GM18873 (cell line): ENCODE data around the gene RAB35.

ENCODE experiments used
- ATAC-seq: cut with Tn5 transposase; IDR thresholded peaks from one replicate; pipeline ENCODE4 v1.9.1; 2021; ENCODE audit warnings: mild to moderate bottlenecking, moderate library complexity, moderate number of reproducible peaks; ENCODE audit not compliant: unreplicated experiment, low FRiP score

The RAB35 gene

DNA sequence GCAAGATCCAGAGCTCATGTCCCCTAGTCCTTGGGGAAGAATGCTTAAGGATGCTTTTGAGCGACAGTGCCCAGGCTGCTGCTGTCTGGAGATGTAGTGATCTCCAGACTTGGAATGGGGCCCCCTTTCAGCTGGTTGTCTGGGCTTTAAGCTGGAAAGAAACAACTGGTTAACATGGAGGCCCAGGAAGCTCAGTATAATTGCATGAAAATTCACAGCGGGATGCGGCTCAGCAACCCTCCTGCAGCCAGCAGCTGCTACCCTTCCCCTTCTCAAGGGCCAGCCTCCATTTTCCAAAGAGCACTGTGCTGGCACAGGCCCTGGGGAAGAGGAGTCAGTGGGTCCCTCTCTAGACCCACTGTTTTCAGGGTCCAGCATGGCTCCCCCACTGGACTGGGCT, 26.3 kb downstream of the RAB35 start:
- no peak for ATAC-seq

DNA sequence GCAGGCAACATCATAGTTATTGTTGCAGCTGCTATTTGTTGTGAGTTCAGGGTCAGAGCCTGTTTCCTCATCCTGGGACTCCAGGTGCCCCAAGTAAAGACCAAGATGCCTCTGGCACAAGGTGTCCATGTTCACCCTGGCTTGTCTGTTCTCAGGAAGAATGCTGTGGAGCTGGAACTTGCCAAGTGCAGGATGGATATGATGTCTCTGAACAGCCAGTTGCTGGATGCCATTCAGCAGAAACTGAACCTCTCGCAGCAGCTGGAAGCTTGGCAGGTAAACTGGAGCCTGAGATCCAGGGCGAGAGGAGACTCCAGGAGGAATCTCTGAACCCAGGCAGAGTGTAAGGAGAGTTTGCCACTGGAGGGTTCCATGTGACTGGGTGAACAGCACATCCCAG, 26.8 kb downstream of the RAB35 start:
- ATAC-seq, result no peak

DNA sequence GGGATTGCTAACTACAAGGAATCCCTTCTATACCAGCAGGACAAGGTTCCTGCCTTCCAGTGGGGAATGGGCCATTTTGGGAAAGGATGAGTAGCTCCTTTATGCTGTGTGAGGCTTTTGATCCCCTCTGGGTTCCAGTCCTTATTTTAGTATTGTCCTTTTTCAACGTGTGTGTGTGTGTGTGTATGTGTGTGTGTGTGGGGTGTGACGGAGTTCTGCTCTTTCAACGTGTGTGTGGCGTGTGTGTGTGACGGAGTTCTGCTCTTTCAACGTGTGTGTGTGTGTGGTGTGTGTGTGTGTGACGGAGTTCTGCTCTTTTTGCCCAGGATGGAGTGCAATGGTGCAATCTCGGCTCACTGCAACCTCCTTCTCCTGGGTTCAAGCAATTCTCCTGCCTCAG, 27.4 kb downstream of the RAB35 start:
- ATAC-seq, result no peak

DNA sequence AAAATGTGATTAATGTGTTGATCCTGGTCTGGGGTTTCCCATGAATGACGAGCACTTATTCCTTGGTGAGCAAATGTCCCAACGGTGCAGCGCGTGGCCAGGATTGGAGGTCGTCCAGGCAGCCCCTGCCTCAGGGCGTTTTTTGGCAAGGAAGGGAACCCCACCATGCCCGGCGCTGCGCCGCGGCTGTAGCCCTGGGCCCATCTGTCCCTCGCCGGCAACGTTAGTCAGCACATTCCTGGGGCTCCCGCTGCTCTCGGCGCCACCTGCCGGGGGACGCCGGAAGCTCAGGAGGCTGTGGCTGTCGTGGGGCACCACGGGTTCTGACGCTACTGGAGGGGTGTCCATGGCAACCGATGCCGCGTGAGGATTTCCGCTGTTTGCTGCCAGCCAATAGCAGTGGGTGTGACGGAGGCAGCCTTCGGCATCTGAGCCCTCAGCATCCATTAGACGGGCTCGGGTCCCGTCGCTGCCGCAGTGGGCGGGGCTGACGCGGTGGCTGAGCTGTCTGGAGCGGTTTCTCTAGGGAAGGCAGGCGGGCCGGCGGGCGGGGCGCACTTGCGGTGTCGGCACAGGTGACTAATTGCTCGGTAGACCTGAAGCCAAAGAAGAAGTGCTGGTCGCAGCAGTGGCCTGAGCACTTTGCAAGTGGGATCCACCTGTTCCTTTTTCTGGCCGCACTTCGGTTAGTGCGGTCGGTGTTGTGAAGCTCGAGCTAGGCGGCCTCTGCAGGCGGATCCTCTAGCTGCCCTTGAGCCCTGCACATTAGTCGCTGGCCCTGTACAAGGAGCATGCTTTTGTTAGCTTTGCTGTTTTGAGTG, 29.5 kb downstream of the RAB35 start:
- ATAC-seq, result peak; percentile 98

DNA sequence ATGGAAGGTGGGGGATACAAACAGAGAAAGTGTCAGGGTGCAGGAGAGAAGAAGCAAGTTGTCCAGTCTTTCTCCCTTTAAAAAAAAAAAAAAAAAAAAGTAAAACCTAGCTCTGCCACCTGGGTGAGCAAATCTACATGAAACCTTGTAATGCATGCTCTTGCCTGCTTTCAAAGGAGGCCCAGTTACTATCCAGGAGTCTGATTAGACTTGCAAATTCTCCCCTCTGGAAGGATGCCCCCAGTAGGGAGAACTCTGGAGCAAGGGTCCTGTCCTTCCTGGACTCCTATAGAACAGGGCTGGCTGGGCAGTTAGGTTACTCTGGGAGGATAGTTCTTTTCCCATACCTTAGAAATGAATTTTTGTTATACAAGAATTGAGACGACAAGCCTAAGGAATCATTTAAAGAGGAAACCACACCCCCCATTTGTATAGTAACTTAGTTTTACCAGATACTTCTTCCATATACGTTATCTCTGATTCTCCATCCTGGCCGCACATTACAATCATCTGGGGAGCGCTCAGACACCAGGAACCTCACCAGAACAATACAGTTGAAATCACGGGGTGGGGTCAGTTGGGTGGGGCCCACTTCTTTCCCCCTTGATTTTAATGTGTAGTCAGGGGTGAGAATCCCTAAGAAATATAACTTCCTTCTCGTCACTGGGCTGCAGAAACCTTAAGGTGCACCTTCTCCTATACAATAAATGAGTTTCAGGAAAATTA, 30.5 kb downstream of the RAB35 start:
- no peak for ATAC-seq

DNA sequence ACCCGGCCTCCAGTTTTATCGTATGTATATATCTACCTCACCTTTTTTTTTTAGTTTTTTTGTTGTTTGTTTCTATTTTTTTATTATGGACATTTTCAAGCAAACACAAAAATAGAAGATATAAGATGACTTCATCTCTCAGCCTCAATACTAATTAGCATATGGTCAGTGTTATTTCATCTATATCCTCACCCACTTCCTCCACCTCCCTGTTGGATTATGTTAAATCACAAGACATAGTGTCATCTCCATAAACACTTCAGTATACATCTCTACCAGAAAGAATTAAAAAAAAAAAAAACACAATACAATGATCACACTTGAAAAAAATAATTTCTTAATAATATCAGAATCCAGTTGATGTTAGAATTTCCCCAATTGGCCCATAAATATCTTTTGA, 34.9 kb downstream of the RAB35 start:
- no peak for ATAC-seq

DNA sequence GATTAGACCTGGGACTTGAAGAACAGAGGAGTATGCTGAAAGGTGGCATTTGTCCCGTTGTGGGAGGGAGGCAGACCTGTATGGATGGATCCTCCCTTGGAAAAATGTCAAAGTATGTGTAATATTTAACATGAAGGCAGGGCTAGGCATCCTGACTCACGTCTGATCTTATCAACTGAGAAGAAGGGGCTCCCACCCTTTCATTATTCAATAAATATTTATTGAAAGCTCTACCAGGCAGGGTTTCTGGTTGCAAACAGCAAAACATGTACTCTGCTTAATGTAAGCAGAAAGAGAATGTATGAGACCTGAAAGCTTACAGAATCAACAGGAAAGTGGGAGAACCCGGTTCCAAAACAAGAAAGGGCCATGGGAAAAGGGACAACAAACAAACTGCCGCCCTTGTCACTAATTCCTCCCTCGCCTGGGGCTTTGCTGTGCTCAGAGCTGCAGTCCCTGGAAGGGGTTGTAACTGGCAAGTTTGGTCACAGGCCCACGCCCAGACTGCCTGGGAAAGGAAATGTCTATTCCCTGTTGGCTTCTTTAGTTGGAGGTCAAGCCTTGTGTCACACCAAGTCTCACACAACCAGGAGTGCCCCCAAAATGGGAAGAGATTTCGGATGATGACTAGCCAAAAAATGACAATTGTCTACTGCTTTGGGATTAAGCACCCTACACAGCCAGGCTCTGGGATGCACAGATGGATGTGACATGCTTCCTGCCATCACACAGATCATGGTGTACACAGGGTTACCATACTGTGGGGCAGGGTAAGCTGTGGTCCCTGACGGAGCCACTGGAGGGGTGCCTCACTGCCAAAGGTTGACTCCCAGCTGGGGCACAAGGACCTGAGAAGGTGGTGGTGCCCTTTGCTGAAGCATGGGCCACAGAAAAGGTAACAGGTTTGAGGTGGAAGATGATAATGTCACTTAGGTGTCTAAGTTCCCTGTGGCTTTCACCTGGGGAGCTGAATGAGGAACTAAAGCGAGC, 36.8 kb downstream of the RAB35 start:
- no peak for ATAC-seq

DNA sequence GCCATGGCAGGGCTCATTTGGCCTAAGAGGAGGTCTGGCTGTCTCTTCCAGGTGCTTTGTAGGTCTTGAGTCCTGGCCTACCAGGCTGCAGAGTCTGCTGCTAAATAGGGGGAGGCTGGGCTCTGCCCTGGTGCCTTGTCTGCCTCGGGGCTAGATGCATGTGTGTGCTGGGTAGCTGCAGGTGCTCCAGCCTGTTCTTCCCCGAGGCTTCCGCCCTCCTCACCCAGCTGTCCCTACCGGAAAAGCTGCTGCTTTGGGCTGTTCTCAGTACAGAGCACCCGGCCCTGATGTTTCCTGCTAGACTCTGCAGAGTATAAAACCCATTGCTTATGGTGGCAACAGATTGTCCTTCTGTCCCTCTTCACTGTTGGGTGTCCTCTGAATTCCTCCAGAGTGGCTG, 37.7 kb downstream of the RAB35 start:
- no peak for ATAC-seq

DNA sequence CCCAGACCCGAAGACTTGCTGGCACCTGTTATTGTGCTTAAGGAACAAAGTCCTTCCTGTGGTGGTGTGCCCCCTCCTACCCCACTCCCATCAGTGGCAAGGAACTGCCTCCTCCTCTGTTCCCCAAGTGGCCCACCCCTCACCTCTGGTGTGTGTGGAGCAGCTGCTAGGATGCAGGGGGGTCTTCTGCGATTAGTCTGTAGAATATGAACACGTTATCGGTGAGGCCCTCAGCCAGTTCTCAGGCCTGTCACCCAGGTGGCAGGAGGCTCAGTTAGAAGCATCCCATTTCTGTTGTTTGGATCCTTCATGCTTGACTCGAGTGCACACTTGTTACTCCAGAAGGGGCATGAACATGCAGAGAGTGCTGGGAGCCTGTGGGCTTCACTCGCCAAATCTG, 39.3 kb downstream of the RAB35 start:
- no peak for ATAC-seq

DNA sequence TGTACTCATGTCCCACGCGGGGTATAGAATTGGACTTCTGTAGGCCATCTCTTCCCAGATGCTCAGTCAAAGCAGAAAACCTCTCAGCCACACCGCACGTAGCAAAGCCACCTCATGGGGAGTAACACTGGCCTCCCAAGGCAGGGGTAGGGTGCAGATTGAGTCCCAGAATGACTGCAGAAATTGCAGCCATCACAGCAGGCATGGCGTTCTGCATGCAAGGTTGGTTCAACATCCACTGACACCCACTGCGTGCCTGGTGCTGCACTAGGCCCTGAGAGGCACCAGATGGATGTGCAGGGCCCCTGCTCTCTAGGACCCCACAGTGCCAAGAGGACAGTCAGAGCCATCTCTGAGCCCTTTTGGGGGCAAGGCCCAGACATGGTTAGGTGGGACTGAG, 39.9 kb downstream of the RAB35 start:
- no peak for ATAC-seq

DNA sequence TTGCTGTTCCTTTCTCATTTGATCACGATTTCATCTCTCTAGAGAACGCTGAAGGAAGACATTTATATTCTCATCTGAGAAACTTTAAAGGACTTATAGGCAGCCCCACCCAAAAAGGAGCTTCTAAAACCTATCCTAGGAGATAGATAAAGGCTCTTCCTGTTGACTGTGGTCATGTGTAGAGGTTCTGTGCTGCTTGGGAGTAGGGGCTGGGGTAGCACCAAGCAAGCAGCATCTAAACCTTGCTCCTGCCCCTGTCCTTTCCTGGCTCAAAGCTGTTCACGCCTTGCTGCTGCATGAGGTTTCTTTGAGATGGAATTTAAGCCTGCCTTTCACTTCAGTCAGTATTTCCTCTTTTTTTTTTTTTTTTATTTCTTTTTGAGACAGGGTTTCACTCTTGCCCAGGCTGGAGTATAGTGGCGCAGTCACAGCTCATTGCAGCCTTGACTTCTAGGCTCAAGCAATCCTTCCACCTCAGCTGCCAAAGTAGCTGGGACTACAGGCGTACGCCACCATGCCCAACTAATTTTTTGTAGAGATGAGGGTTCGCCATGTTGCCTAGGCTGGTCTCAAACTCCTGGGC, 41.4 kb downstream of the RAB35 start:
- no peak for ATAC-seq

DNA sequence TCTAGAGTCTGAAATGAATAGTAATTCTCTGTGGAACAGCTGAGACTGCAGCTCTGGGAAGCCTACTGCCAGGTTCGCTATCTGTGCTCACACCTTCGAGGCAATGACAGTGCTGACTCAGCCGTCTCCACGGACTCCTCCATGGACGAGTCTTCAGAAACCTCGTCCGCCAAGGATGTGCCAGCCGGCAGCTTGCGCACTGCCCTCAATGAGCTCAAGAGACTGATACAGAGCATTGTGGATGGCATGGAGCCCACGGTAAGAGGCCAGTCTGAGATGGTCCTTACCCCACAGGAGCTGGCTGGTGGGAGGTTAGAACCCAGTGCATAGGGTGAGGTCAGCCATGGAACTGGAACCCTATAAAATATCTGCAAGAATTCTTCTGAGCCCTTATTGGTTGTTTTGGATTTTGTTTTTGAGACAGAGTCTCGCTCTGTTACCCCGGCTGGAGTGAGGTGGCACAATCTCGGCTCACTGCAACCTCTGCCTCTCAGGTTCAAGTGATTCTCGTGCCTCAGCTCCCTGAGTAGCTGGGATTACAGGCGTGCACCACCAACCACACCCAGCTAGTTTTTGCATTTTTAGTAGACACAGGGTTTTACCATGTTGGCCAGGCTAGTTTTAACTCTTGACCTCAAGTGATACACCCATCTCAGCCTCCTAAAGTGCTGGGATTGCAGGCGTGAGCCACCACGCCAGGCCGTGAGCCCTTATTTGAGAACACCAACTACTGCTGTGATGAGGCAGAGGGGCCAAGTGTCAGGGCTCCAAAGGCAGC, 43.9 kb downstream of the RAB35 start:
- ATAC-seq, result no peak

DNA sequence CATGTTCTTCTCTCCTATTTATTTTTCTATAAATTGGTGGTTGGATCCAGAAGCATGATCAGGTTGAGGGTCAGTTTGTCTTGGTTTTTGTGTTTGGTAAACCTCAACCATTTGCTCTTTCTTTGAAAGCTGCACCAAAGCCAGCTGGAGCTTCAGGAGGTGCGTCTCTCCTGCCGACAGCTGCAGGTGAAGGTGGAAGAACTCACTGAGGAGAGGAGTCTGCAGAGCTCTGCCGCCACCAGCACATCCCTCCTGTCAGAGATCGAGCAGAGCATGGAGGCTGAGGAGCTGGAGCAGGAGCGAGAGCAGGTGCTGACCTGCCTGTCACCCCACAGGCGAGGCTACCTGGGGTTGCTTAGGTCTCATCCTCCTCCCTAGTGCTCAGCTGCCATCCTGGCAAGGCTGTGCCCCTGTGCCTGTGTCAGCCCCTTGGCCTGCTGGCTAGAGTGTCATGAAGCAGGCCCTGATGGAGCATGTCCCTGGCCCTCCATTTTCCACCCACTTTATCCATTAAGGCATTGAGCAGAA, 45.0 kb downstream of the RAB35 start:
- ATAC-seq, result no peak

DNA sequence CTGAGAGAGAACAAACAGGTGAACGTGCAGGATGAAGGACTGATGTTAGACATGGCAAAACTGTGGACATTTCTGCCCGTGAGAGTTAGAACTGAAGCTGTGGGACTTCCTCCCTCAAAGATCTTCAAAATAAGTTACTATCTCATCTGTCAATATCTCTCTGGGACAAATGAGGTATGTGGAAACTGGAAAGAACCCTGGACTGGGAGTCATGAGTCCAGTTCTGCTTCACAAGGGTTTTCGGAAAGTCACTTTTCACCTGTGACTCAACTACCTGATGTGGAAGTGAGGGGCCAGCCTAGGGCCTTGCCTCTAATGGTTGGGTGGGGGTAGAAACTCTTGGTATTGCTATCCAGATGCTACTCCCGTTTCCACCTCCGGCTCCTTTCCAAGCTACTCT, 47.3 kb downstream of the RAB35 start:
- ATAC-seq, result no peak

DNA sequence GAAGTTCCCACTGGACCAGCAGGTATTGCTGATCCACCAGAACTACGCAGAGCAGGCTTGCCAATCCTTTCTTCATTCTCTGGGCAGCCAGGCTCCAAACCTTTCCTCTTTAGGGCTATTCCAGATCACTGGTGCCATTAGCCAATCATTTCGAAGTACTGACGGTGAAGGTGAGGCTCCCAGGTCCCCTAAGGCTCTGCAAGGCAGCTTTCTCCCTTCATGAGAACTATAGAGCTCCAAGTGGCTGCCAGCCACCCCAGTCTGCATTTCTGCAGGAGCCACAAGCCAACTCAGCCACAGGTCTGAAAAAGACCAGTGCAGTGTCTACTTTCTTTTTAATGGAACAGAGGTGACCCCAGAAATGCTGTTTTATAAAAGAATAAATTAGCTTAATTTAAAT, 48.7 kb downstream of the RAB35 start:
- no peak for ATAC-seq

DNA sequence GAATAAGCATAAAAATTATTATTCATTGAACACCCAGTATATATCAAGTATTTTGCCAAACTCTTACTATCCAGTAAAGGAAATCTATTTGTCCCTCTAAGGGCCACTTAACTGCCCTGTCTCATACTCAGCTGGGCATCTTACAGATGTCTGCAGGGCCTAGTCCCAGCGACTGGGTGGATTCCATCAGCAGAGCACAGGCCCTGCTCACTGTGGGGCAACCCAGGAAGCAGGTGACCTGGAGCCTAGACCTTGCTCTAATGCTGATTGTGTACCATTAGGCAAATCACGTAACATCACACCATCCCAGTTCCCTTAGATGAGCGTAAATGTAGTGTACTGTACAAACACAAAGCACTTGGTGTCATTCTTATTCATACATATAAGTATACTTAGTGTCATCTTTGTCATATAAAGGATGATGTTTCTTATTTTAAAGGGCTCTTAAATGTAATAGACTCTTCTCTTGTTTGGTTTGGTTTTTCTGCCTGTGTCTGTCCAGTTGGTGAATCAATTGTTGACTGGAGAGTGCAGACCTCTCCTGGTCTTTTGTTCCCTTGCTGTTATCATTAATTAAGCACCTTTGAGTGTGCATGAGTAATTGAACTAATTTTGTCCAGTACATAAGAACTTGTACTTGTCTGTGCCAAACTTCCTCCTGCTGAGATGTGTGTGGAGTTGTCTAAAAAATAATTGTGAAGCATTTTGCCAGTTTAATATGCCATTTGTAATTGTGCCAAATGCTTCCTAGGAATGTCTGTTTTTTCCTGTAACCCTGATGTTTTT, 49.3 kb downstream of the RAB35 start:
- no peak for ATAC-seq

DNA sequence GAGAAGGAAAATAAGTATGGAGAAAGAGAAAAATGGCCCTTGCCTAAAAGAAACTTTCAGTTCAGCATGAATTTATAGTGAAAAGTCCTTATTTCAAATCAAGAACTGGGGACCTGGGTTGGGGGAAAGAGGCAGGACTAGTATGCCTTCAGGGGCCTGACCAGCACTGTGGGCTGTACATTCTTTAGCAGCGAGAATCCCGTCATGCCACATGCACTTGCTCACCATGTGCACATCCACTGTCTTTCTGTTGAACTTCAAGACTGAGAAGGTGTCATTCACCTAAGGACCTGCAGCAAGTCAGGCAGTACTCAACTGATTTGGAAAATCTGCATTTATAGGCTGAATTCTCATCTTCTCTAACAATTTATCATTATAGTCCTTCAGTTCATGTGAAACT, 50.2 kb downstream of the RAB35 start:
- no peak for ATAC-seq

DNA sequence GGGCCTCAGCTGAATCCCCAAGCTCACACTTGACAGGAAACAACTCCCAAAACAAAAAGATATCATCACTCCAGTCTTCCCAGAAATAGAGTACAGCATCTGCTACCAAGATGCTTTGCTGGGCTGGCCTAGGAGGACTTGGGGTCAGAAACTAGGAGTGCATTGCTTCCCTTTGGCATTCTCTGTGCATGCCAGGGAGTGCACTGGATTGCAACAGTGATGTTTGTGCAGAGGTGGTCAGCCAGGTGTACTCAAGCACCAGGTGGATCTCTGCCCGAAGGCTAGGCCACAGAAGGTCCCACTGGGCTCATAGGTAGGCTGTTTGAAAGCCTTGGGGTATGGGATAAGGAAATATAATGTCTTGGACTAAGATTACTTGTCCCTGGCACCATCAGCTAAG, 51.1 kb downstream of the RAB35 start:
- ATAC-seq, result no peak
